T-helper 2 cell (primary cell): ENCODE measurements around the gene NR3C1.

Experiments used
- DNase-seq, 5 experiments: peaks; one replicate each; pipeline versions ENCODE4 v3.0.0 to v3.0.0-alpha.2; 2012 to 2022

Gene NR3C1

GRCh38 chr5:143306040-143306439, 97.4 kb downstream of the NR3C1 start:
- no peak for DNase-seq

GRCh38 chr5:143304836-143305475, 98.5 kb downstream of the NR3C1 start:
- DNase-seq = no peak

- DNase-seq = no peak
These were observed 101.0 kb downstream of the NR3C1 start for GRCh38 chr5:143302341-143303045.

DNA sequence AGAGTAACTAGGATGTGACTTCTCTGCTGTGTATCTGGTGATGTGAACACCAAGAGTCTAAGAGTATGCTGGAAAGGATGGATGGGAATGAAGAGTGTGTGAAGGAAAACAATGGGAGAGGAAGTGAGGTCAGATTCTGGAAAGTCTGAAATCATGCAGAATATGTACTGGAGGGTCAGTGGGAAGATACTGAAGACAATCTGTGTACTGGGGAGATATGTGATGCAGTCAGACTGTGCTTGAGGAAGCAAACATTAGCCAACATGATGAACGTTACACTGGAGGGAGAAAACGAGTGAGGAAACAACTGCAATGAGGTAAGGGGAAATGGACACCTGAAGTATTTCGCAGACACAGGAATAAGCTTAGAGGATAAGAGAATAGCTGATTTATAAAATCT, 105.7 kb downstream of the NR3C1 start:
- DNase-seq = no peak

DNA sequence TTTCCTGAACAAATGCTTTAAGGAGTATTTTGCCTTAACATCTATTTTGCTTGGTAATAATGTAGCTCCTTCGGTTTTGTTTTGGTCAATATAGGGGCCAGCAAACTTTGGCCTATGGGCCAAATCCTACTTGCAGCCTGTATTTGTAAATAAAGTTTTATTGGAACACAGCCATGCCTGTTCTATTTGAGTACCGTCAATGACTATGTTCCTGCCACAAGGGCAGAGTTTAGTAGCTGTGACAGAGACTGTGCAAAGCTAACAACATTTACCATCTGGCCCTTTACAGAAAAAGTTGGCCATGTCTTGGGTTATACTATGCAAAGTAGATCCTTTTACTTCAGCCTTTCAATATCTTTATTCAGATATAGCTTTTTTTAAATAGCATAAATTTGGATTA, 113.4 kb downstream of the NR3C1 start:
- DNase-seq = no peak

DNA sequence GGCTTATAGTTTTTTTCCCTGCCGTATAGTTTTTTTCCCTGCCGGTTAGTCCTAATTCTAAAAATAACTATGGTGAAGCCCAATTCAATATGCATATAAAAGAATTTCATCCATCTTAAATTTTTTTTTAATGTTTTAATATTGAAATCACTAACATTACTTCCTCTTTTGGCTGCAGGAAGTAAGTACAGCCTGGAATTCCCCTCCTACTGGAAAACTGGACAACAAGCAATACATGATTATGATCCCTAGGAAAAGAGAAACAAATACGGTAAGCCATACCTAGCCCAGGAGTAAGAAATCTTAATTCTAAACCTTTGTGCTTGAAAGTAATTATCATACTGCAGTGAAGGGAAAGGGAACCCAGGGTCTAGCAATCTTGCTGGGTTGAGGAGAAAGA, 119.0 kb downstream of the NR3C1 start:
- no peak for DNase-seq

GRCh38 chr5:143284002-143284401, 119.5 kb downstream of the NR3C1 start:
- no peak for DNase-seq

- DNase-seq = no peak
These were observed 122.3 kb downstream of the NR3C1 start for GRCh38 chr5:143281226-143281625.

GRCh38 chr5:143279698-143280097, 123.8 kb downstream of the NR3C1 start:
- no peak for DNase-seq

- no peak for DNase-seq
These were observed 126.0 kb downstream of the NR3C1 start for GRCh38 chr5:143277536-143277935.

- peak in 1 of 5 experiments; percentile 15 for DNase-seq
These were observed 127.7 kb downstream of the NR3C1 start for GRCh38 chr5:143275512-143276363.

GRCh38 chr5:143274952-143275351, 128.5 kb downstream of the NR3C1 start:
- no peak for DNase-seq

GRCh38 chr5:143271431-143271830, 132.1 kb downstream of the NR3C1 start:
- DNase-seq = no peak

- no peak for DNase-seq
These were observed 135.1 kb downstream of the NR3C1 start for GRCh38 chr5:143268388-143268787.

DNA sequence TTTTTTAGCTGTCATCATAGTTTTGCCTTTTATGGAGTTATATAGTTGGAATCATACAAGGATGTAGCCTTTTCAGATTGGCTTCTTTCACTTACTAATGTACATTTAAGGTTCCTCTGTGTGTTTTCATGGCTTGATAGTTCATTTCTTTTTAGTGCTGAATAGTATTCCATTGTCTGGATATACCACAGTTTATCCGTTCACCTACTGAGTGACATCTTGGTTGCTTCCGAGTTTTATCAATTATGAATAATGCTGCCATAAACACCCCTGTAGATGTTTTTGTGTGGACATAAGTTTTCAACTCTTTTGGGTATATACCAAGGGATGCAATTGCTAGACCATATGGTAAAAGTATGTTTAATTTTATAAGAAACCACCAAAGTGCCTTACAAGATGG, 136.3 kb downstream of the NR3C1 start:
- no peak for DNase-seq

DNA sequence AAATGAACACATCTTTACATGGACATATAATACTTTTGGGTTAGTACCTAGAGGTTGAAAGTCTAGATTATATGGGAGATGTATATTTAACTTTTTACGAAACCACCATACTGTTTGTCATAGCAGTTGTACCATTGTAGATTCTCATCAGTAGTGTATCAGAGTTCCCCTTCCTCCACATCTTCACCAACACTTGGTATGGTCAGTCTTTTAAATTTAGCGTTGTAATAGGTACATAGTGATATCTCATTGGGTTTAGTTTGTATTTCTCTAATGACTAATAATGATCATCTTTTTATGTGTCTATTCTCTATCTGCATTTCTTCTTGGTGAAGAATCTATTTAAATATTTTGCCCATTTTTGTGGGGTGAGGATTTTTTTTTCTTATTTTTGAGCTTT, 137.5 kb downstream of the NR3C1 start:
- no peak for DNase-seq

GRCh38 chr5:143263272-143263810, 140.1 kb downstream of the NR3C1 start:
- DNase-seq = no peak

DNA sequence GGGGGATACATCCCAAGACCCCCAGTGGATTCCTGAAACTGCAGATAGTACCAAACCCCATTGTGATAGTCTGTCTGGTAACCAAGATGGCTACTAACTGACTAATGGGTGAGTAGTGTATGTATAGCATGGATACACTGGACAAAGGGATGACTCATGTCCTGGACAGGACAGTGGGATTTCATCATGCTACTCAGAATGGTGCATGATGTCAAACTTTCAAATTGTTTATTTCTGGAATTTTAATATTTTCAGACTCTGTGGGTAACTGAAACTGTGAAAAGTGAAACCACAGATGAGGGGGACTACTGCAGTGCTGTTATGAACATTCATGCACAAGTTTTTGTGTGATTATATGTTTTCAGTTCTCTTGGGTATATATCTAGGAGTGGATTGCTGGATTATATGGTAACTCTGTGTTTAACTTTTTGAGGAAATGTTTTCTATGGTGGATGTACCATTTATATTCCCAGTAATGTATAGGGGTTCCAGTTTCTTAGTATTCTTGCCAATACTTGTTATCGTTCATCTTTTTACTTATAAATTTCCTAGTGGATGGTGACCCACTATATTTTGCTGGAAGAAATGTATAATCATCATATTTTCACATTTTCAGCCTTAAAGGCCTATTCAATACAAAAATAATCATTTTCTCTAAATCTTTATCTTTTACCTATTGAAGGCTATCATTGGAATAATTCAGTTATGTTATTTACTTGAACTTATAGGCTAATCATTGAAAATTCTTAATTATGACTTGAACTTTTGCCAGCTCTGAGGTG, 140.9 kb downstream of the NR3C1 start:
- DNase-seq = no peak

GRCh38 chr5:143261748-143262392, 141.6 kb downstream of the NR3C1 start:
- DNase-seq = peak in 1 of 5 experiments; percentile 22

- no peak for DNase-seq
These were observed 144.3 kb downstream of the NR3C1 start for GRCh38 chr5:143259254-143259605.

DNA sequence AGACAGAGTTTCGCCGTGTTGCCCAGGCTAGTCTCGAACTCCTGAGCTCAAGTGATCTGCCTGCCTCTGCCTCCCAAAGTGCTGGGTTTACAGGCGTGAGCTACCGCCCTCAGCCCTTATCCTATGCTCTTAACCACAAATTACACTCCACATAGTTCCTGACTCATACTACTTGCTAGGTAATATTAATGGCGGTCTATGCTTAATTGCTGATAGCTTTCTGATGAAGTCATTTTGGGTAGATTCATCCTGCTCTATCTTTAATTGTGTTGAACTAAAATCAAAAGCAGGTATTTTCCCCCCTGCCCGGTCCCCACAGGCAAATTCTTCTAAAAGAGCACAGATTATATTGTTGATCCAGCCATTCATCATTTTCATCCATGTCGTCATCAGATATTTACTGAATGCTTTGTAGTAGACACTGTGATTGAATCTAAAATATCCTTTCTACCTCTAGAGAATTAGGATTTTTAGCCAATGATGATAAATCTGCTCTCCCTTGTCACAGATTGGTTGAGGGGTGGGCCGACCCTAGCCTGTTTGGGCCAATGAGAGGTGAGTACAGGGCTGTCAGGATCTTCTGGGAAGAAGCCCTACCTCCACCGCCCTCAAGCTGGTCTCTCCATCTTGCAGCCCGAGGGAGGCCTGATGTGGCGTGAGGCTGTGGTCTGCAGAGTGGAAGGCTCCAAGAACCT, 144.8 kb downstream of the NR3C1 start:
- no peak for DNase-seq
